Mesenchymal stem cell (in vitro differentiated cells and primary cell): ENCODE results near the gene CFHR5.

Source experiments
- DNase-seq: peaks from one replicate; pipeline ENCODE4 v3.0.0-alpha.2; 2013
- H2AFZ ChIP-seq: one replicate; pipeline ENCODE4 v1.6.1; 2013; ENCODE audit warnings: low read depth, mild to moderate bottlenecking, control low read depth, inconsistent platforms, low read length, moderate library complexity
- H2AK5ac ChIP-seq: 2 replicates; pipeline ENCODE4 v1.6.1; 2013; ENCODE audit warnings: low read length, moderate library complexity, mild to moderate bottlenecking, inconsistent platforms; ENCODE audit not compliant: severe bottlenecking
- H2BK120ac ChIP-seq: one replicate; pipeline ENCODE4 v1.6.1; 2013; ENCODE audit warnings: low read depth, mild to moderate bottlenecking, inconsistent platforms, low read length, moderate library complexity
- H2BK12ac ChIP-seq, 2 experiments: one replicate each; pipeline ENCODE4 v1.6.1; 2013; ENCODE audit warnings: inconsistent platforms in 2 of 2, low read length in 2 of 2, mild to moderate bottlenecking in 2 of 2, moderate library complexity in 2 of 2, control low read depth in 1 of 2
- H2BK15ac ChIP-seq: one replicate; pipeline ENCODE4 v1.6.1; 2013; ENCODE audit warnings: mild to moderate bottlenecking, low read depth, inconsistent platforms; ENCODE audit not compliant: poor library complexity, severe bottlenecking
- H2BK5ac ChIP-seq: 2 replicates; pipeline ENCODE4 v1.6.1; 2013; ENCODE audit warnings: low read depth, mild to moderate bottlenecking, low read length, control low read depth, inconsistent platforms; ENCODE audit not compliant: poor library complexity, severe bottlenecking
- H3K14ac ChIP-seq, 2 experiments: one replicate each; pipeline ENCODE4 v1.6.1; 2013; ENCODE audit warnings: inconsistent platforms in 2 of 2, low read length in 2 of 2, control low read depth in 1 of 2, mild to moderate bottlenecking in 1 of 2, moderate library complexity in 1 of 2
- H3K18ac ChIP-seq, 2 experiments: one replicate each; pipeline ENCODE4 v1.6.1; 2013; ENCODE audit warnings: inconsistent platforms in 2 of 2, low read length in 2 of 2, control low read depth in 1 of 2, low read depth in 1 of 2, mild to moderate bottlenecking in 1 of 2
- H3K23ac ChIP-seq, 2 experiments: one replicate each; pipeline ENCODE4 v1.6.1; 2013; ENCODE audit warnings: inconsistent platforms in 2 of 2, low read length in 2 of 2, mild to moderate bottlenecking in 2 of 2, moderate library complexity in 2 of 2, control low read depth in 1 of 2
- H3K27ac ChIP-seq: 2 replicates; pipeline ENCODE4 v1.5.1; 2013; ENCODE audit warnings: mild to moderate bottlenecking, moderate library complexity, low read length, control low read depth, inconsistent platforms; ENCODE audit not compliant: poor library complexity, severe bottlenecking
- H3K27me3 ChIP-seq, 2 experiments: 2 replicates each; pipeline versions ENCODE4 v1.6.1 to v1.7.0; 2013; ENCODE audit warnings: low read length in 2 of 2, mild to moderate bottlenecking in 2 of 2, moderate library complexity in 2 of 2, control low read depth in 1 of 2, inconsistent platforms in 1 of 2; ENCODE audit not compliant: control insufficient read depth in 1 of 2, insufficient read depth in 1 of 2
- H3K36me3 ChIP-seq, 2 experiments: 2 replicates each; pipeline versions ENCODE4 v1.6.1 to v1.7.0; 2013; ENCODE audit warnings: low read length in 2 of 2, control low read depth in 1 of 2, inconsistent platforms in 1 of 2, low read depth in 1 of 2, mild to moderate bottlenecking in 1 of 2; ENCODE audit not compliant: insufficient read depth in 2 of 2, control insufficient read depth in 1 of 2
- H3K4ac ChIP-seq, 2 experiments: one replicate each; pipeline ENCODE4 v1.6.1; 2013; ENCODE audit warnings: inconsistent platforms in 2 of 2, low read length in 2 of 2, mild to moderate bottlenecking in 2 of 2, moderate library complexity in 2 of 2, control low read depth in 1 of 2, low read depth in 1 of 2
- H3K4me1 ChIP-seq: 2 replicates; pipeline ENCODE4 v1.6.1; 2013; ENCODE audit warnings: low read depth, low read length, control low read depth; ENCODE audit not compliant: control insufficient read depth, insufficient read depth
- H3K4me2 ChIP-seq: 2 replicates; pipeline ENCODE4 v1.6.1; 2013; ENCODE audit warnings: low read length, mild to moderate bottlenecking, inconsistent platforms; ENCODE audit not compliant: poor library complexity, severe bottlenecking
- H3K4me3 ChIP-seq, 2 experiments: 2 replicates each; pipeline versions ENCODE4 v1.5.1 to v1.7.0; 2013; ENCODE audit warnings: low read length in 2 of 2, mild to moderate bottlenecking in 2 of 2, control low read depth in 1 of 2, low read depth in 1 of 2; ENCODE audit not compliant: insufficient read depth in 1 of 2
- H3K79me1 ChIP-seq: replicated peaks from 2 replicates; pipeline ENCODE4 v1.6.1; 2013; ENCODE audit warnings: mild to moderate bottlenecking, control low read depth, low read length, inconsistent platforms; ENCODE audit not compliant: poor library complexity, severe bottlenecking
- H3K9ac ChIP-seq: 2 replicates; pipeline ENCODE4 v1.7.0; 2013; ENCODE audit warnings: mild to moderate bottlenecking, low read length, moderate library complexity
- H3K9me3 ChIP-seq: 2 replicates; pipeline ENCODE4 v1.7.0; 2013; ENCODE audit warnings: mild to moderate bottlenecking, low read length; ENCODE audit not compliant: control insufficient read depth
- H4K8ac ChIP-seq: one replicate; pipeline ENCODE4 v1.6.1; 2013; ENCODE audit warnings: inconsistent platforms, mild to moderate bottlenecking, low read length, moderate library complexity
- H4K91ac ChIP-seq: one replicate; pipeline ENCODE4 v1.6.1; 2013; ENCODE audit warnings: mild to moderate bottlenecking, low read length, inconsistent platforms
- WGBS: methylation state at CpG from one replicate; pipeline ENCODE4 v1.1.7; 2013; ENCODE audit warnings: mixed read lengths; 5-methylcytosine and 5-hydroxymethylcytosine counted together

Gene CFHR5

DNA sequence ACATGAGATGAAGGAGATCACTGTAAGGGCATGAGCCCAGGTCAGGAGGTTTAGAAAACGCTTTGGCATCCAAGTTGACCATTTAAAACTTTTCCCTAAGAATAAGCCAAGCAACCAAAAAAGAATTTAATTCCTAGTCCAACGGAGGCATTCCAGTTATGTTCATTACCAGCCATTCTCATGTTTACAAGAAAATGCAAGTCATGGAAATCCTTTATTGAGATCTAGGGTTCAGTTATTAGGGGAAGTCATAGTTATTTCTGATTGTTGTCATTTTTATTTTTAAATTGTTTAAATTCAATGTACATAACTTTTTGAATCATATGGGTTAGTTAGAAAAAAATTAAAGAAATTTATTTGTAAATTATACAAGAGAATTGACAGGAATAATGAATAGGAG, 24.5 kb downstream of the CFHR5 start:
- no peak for DNase-seq
- H3K4ac ChIP-seq = no peak overlapping the region
- H3K9me3 ChIP-seq = no peaks in the 10 kb centered on the region
- no peaks in the 10 kb centered on the region for H3K36me3 ChIP-seq
- no peak overlapping the region for H3K18ac ChIP-seq
- no peak overlapping the region for H2AFZ ChIP-seq
- no peak overlapping the region for H3K9ac ChIP-seq
- no peak overlapping the region for H2BK12ac ChIP-seq
- H2BK5ac ChIP-seq = no peak overlapping the region
- H3K4me1 ChIP-seq = no peaks in the 10 kb centered on the region
- no peak overlapping the region for H2AK5ac ChIP-seq
- 90% methylated on average over 2 of the region's 2 CpGs for WGBS
- H3K27ac ChIP-seq = no peak overlapping the region
- no peak overlapping the region for H3K23ac ChIP-seq
- H3K79me1 ChIP-seq = no peaks in the 10 kb centered on the region
- no peak overlapping the region for H4K91ac ChIP-seq
- no peaks in the 10 kb centered on the region for H3K27me3 ChIP-seq
- H4K8ac ChIP-seq = no peak overlapping the region
- no peak overlapping the region for H2BK15ac ChIP-seq
- no peak overlapping the region for H3K4me2 ChIP-seq
- no peak overlapping the region for H3K14ac ChIP-seq
- H2BK120ac ChIP-seq = no peak overlapping the region
- H3K4me3 ChIP-seq = no peak overlapping the region

DNA sequence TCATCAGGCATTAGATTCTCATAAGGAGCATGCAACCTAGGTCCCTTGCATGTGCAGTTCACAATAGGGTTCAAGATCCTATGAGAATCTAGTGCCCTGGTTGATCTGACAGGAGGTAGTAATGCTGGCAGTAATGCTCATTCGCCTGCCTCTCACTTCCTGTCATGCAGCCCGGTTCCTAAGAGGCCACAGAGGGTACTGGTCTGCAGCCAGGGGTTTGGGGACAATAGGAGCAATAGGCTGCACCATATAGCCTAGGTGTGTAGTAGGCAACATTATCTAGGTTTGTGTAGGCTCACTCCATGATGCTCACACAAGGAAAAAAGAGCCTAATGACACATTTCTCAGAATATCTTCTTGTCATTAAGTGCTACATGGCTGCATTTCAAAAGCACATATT, 25.8 kb downstream of the CFHR5 start:
- 62% methylated on average over 2 of the region's 2 CpGs for WGBS
- Histone ChIP-seq H3K27me3 (no peaks in the 10 kb centered on the region), H2BK15ac (no peak overlapping the region), H3K9me3 (no peaks in the 10 kb centered on the region), H3K4me3 (no peak overlapping the region), H3K27ac (no peak overlapping the region), H4K91ac (no peak overlapping the region), H3K9ac (no peak overlapping the region), H4K8ac (no peak overlapping the region), H3K79me1 (no peaks in the 10 kb centered on the region), H2BK120ac (no peak overlapping the region), H2BK12ac (no peak overlapping the region), H2BK5ac (no peak overlapping the region), H3K4me1 (no peaks in the 10 kb centered on the region), H3K4me2 (no peak overlapping the region), H2AK5ac (no peak overlapping the region), H2AFZ (no peak overlapping the region), H3K14ac (no peak overlapping the region), H3K4ac (no peak overlapping the region), H3K23ac (no peak overlapping the region), H3K36me3 (no peaks in the 10 kb centered on the region), H3K18ac (no peak overlapping the region)
- DNase-seq = no peak

- H3K9ac ChIP-seq = no peak overlapping the region
- no peak overlapping the region for H3K14ac ChIP-seq
- no peak overlapping the region for H2BK120ac ChIP-seq
- no peak overlapping the region for H4K91ac ChIP-seq
- H4K8ac ChIP-seq = no peak overlapping the region
- H3K23ac ChIP-seq = no peak overlapping the region
- no peaks in the 10 kb centered on the region for H3K4me1 ChIP-seq
- no peak overlapping the region for H3K18ac ChIP-seq
- H3K4me2 ChIP-seq = no peak overlapping the region
- WGBS = 81% methylated on average over 5 of the region's 6 CpGs
- peaks cover 5% of the 10 kb centered on the region for H3K9me3 ChIP-seq
- no peak overlapping the region for H3K27ac ChIP-seq
- H2AK5ac ChIP-seq = no peak overlapping the region
- no peaks in the 10 kb centered on the region for H3K27me3 ChIP-seq
- no peak overlapping the region for H3K4ac ChIP-seq
- H2BK5ac ChIP-seq = no peak overlapping the region
- no peak overlapping the region for H2BK15ac ChIP-seq
- no peaks in the 10 kb centered on the region for H3K79me1 ChIP-seq
- no peak overlapping the region for H3K4me3 ChIP-seq
- H3K36me3 ChIP-seq = no peaks in the 10 kb centered on the region
- H2BK12ac ChIP-seq = no peak overlapping the region
- no peak for DNase-seq
- H2AFZ ChIP-seq = no peak overlapping the region
Measured at GRCh38 chr1:197008861-197009260, 31.5 kb downstream of the CFHR5 start.

DNA sequence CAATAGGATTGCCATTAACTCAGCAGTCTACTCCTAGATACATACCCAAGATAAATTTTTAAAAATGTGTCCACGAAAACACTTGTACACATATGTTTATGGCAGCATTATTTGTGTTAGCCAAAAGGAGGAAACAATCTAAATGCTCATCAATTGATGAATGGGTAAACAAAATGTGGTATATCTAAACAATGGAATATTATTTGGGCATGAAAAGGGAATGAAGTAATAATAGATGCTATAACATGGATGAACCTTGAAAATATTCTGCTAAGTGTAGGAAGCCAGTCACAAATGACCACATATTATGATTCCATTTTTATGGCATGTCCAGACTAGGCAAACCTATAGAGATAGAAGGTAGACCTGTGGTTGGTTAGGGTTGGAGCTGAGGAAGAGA, 34.3 kb downstream of the CFHR5 start:
- Histone ChIP-seq H3K9ac (no peak overlapping the region), H2BK120ac (no peak overlapping the region), H3K14ac (no peak overlapping the region), H2BK12ac (no peak overlapping the region), H2AK5ac (no peak overlapping the region), H2BK15ac (no peak overlapping the region), H3K9me3 (peaks cover 5% of the 10 kb centered on the region), H4K91ac (no peak overlapping the region), H3K4ac (no peak overlapping the region), H2AFZ (no peak overlapping the region), H3K36me3 (no peaks in the 10 kb centered on the region), H3K27me3 (no peaks in the 10 kb centered on the region), H3K4me3 (no peak overlapping the region), H3K79me1 (no peaks in the 10 kb centered on the region), H3K4me2 (no peak overlapping the region), H3K4me1 (no peaks in the 10 kb centered on the region), H3K27ac (no peak overlapping the region), H3K18ac (no peak overlapping the region), H3K23ac (no peak overlapping the region), H2BK5ac (no peak overlapping the region), H4K8ac (no peak overlapping the region)
- no peak for DNase-seq
- 89% methylated on average over 1 of the region's 1 CpG for WGBS
